GM18498 (cell line): ENCODE data around the gene PITX1.
"Not testable (repeated sequence)": the region's sequence is repeated elsewhere in the genome, so short reads cannot be mapped to it uniquely, and the experiment has no call there.

ENCODE experiments used
- ATAC-seq: cut with Tn5 transposase; IDR thresholded peaks from one replicate; pipeline ENCODE4 v1.9.1; 2021; ENCODE audit warnings: mild to moderate bottlenecking, moderate library complexity; ENCODE audit not compliant: unreplicated experiment

PITX1 gene

GRCh38 chr5:135033901-135034235 is at the start of gene PITX1:
Gene PITX1 (minus strand): TSS chr5:135034228. CDS start chr5:135033881, 347 bp downstream.
- peak; percentile 50 for ATAC-seq

GRCh38 chr5:135083334-135083733 is 49.3 kb upstream of the PITX1 start:
- ATAC-seq = not testable (repeated sequence)

- no peak for ATAC-seq
Measured at GRCh38 chr5:135081240-135081639, 47.2 kb upstream of the PITX1 start.

- ATAC-seq = no peak
Measured at GRCh38 chr5:135079760-135080159, 45.7 kb upstream of the PITX1 start.

GRCh38 chr5:135079099-135079681 is 45.2 kb upstream of the PITX1 start:
- no peak for ATAC-seq

DNA sequence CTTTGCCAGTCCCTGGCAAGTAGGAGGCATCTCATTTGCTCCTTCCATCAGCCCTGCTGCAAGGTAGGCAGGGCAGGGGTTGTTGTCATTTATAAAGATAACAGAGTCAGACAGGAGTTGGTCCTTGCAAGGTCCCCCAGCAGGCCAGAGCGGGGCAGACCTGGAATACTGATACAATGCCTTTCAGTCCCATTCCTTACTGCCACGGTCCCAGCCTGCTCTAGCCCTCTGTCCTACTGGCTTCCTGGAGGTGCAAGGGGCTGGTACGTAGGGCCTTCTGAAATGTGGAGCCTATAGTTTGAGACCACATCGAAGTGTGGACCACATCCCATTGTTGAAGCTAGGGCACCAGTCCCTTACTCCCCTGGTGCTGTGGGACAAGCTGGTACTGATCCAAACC is 42.8 kb upstream of the PITX1 start:
- no peak for ATAC-seq

GRCh38 chr5:135076051-135076491 is 42.0 kb upstream of the PITX1 start:
- no peak for ATAC-seq

DNA sequence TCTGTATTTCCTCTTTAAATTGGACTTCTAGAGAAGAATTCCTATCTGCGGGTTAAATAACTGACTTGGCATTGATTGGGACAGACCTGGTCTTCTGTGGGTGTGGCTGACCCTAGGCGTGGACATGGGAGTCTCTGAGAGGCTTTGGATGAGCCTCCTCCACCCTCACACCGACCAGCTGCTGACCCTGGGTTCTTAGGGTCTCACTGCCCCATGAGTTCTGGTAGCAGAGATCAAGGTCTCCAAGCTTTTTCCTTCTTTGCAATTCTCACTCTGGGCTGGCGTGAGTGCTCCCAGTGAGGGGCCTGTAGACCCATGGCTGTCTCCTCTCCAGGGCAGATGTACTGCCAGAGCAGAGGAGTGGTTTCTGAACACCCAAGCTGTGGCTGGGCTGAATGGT is 41.6 kb upstream of the PITX1 start:
- no peak for ATAC-seq

DNA sequence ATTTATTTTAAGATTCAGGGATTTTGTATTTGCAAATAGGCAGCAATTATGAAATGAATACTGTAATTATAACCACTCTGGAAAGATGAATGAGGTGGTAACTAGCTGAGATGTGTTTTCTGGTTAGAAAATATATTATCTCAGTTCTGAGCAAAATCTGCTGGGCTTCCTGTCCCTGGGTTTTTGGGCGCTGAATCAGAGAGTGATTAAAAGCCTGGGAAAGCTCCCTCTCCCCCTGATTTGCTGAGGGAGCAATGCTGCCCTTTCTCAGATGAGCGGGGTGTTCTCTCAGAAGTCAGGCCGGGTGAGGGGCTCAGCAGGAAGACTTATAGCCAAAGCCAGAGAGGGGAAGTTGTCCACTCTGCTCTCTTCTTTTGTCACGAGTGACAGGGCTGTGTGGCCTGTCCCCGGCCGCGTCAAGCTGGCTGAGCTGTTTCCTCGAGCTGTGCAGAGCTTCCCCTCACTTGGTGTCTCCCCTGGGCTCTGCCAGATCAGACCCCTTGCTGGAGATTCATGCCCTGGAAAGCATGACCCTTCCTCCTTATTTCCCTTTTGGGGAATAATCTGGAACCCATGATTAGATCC is 39.8 kb upstream of the PITX1 start:
- ATAC-seq = no peak

GRCh38 chr5:135072387-135073281 is 38.6 kb upstream of the PITX1 start:
- ATAC-seq = no peak

DNA sequence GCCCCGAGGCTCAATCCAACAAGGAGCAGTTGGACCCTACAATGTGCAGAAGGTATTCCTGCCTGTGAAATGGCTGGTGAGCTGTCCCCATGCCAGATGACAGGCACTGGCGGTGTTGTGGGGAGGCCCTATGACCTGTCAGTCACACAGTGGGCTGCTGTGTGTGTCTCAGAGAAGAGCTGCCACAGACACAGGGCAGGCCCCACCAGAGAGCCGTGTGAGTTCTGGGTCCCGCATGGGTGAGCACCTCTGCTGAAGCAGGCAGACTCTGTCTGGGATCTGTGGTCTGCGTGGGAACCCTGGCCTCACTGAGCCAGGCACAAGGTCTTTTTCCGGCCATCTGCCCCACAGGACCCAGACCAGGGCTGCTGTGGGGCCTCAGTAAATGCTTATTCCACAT is 37.3 kb upstream of the PITX1 start:
- ATAC-seq = no peak

- no peak for ATAC-seq
Measured at GRCh38 chr5:135069895-135070657, 36.0 kb upstream of the PITX1 start.

DNA sequence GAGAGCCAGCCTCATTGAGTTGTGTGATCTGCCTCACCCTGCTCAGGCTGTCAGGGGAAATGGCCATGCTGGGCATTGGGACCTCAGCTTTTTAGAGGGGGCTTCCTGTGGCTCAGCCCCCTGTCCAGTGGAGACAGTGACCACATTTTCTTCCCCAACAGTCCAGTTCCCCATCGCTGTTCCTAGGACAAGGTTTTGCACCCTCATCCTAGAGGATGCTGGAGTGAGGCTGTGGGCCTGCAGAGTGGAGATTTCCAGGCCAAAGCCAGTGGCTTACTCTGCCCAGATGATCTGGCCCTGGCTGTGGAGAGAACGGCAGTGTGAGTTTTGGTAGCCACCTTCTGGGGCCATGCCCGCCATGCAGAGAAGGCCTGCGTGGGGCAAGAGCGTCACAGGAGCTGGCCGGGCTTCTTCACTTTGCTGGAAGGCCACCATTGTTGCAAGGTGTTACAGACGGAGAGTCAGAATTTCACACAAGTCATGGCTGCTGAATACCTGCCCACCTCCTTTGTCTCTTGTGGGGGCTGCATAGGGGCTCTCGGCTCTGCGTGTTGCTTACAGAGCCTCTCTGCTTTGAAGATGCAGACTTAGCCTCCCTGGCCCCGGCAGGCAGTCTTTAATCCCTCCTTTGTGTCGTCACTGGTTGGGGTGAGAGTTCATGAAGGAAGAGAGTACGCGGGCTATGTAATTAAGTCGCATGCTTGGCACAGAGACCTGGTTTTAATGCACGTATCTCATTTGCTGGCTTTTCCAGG is 35.2 kb upstream of the PITX1 start:
- ATAC-seq = no peak

GRCh38 chr5:135067587-135067986 is 33.6 kb upstream of the PITX1 start:
- ATAC-seq = no peak

- no peak for ATAC-seq
Measured at GRCh38 chr5:135066781-135067180, 32.8 kb upstream of the PITX1 start.

GRCh38 chr5:135065306-135066265 is 31.6 kb upstream of the PITX1 start:
- ATAC-seq = no peak

- ATAC-seq = no peak
Measured at GRCh38 chr5:135064235-135064570, 30.2 kb upstream of the PITX1 start.

DNA sequence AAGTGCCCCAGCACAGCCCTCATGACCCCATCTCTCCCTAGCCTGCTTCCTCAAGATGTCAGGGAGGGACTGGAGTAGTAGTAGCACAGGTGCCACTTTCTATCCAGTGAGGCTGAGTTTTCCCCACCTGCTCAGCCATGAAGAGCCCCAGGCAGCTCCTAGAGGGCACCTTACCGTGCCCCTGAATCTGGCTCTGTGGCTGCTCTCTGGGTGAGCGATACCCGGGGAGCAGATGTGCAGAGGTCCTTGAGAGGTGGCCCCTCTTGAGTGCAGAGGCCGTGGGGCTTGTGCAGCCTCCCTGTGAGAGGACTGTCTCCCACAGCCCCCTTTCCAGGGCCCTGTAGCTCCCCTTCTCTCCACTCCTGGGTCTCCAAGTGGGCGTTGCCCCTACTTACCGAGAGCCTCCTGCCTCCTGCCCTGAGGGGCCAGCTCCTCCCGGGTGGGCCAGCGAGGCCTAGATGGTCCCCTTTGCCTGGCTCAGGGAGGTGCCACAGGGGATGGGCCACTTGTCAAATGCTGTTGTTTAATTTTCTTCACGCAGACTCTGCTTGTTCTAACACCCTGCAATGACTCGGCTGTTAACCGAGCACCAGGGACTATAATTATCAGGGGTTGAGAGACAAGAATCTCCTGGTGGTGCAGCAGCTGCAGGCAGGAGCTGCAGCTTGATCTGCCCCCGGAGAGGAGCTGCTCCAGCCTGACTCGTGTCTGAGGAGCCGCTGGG is 29.6 kb upstream of the PITX1 start:
- ATAC-seq = no peak

- no peak for ATAC-seq
Measured at GRCh38 chr5:135063056-135063445, 29.0 kb upstream of the PITX1 start.
